GM18951 (cell line): ENCODE results near the gene TLE6.
"Not testable (repeated sequence)": the region's sequence is repeated elsewhere in the genome, so short reads cannot be mapped to it uniquely, and the experiment has no call there.

Experiments
- POLR2A ChIP-seq: IDR thresholded peaks from 4 replicates; pipeline ENCODE4 v1.6.1; 2011; ENCODE audit warnings: mild to moderate bottlenecking; ENCODE audit not compliant: insufficient read length, insufficient read depth; ENCODE audit errors: extremely low read depth
- in situ Hi-C: fragments of 300-500 bp; cut with MboI; formaldehyde crosslinking; loops from one replicate; pipeline ENCODE4 v1.12.0; 2022; ENCODE audit warnings: low sequenced_read_pairs, mixed read lengths, inconsistent platforms; ENCODE audit not compliant: unreplicated experiment

TLE6 gene

DNA sequence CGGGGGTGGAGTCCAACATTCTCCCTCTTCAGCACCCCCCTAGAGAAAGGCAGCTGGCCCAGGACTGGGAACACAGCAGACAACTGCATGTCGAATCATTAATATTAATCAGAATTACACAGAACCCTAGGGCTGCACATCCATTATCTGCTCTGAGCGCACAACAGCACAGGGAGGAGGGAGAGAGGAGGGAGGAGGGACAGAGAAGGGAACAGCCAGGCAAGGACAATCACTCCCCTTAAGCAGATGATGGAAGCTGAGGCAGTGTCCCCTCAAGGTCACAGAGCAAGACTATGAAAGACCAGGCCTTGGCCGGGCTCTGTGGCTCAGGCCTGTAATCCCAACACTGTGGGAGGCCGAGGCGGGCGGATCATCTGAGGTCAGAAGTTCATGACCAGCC, 25.7 kb downstream of the TLE6 start:
- TF ChIP-seq POLR2A = no peak
- in situ Hi-C loops = no loop called here

DNA sequence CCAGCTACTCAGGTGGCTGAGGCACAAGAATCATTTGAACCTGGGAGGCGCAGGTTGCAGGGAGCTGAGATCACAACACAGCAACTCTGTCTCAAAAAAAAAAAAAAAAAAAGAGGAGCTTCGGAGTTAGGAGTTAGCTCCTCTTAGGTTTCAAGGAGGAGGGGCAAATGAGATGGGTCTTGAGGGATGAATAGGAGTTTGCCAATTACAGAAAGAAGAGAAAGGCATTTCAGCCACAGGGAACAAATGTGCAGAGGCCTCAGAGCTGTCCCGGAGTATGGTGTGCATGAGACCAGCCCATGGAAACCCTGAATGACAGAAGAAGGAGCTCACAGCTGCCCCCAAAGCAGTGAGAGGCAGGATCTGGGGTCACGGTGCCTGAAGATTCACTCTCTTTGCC, 27.2 kb downstream of the TLE6 start:
- no peak for TF ChIP-seq POLR2A

DNA sequence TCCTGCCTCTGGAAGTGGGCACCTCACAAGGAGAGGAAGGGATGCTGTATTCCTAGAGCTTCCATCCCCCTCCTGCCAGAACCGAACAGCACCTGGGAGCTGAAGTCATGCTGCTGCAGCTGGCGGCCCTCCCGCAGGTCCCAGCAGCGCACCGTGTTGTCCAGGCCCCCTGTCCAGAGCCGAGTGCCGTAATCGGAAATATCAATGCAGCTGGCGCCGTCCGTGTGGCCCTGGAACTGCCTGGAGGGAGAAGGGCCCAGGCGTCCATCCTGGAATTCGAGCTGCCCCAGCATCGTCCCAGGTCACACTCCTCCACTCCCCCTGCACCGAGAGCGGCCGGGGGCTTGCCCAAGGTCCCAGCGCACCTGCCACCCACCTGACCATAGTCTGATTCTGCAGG, 28.0 kb downstream of the TLE6 start:
- no peak for TF ChIP-seq POLR2A
- in situ Hi-C loops = no loop called here

More for the DNA sequence above, 27.2 kb downstream of the TLE6 start:
- in situ Hi-C loops = no loop called here

DNA sequence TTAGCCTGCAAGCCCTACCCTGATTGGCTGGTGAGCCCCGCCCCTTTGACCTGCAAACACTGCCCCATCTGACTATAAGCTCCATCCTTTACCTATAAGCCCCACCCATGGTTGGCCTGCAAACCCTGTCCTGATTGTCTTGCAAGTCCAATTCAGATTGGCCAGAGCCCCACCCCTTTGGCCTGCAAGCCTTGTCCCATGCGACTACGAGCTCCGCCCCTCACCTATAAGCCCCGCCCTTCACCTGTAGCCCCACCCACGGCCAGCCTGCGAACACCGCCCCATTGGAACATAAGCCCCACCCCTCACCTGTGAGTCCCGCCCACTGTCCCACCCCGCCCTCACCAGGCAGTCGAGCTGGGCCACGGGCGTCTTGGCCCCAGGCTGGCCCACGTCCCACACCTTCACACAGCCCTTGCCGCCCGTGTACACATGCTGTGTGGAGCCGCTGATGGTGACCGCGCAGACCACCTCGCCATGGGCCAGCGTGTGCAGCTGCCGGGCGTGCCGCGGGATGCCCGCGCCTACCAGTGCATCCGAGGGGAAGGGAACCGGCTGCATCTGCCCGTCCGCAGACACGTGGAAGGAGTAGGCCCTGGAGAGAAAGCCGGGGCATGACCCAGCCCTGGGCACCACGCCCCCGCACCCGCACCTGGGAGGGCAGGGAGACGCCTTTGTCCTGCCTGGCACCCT, 28.9 kb downstream of the TLE6 start:
- in situ Hi-C loops = no loop called here
- no peak for TF ChIP-seq POLR2A

DNA sequence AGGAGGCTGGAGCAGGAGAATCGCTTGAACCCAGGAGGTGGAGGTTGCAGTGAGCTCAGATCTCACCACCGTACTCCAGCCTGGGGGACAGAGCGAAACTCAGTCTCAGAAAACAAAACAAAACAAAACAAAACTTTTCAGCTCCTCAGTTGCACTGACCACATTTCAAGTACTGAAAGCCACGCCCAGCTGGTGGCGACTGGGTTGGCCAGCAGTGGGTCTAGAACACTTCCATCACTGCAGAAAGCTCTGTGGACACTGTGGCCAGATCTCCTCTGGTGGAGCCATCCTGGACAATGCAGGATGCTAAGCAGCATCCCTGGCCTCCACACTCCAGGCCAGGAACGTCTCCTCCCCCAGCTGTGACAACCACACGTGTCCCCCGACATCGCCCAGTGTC, 30.6 kb downstream of the TLE6 start:
- in situ Hi-C loops = no loop called here

DNA sequence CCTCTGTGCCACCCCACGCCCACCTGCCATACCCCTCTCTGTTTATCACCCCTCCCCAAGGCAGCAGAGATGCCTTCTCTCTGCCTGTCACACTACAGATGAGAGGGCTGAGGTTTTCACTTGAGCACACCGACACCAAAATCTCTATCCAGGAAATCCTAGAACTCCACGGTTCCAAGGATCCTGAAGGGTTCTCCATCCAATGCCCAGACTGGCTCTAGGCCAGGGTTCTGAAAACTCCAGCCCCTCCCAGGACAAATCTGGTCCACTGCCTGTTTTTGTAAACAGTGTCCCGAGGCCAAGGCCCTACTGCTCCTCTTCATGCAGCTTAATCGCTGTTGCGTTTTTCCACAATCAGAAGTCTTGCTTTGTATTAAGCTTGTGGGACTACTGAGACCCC, 31.6 kb downstream of the TLE6 start:
- in situ Hi-C loops = no loop called here
- no peak for TF ChIP-seq POLR2A

More for the DNA sequence above, 30.6 kb downstream of the TLE6 start:
- TF ChIP-seq POLR2A = no peak

DNA sequence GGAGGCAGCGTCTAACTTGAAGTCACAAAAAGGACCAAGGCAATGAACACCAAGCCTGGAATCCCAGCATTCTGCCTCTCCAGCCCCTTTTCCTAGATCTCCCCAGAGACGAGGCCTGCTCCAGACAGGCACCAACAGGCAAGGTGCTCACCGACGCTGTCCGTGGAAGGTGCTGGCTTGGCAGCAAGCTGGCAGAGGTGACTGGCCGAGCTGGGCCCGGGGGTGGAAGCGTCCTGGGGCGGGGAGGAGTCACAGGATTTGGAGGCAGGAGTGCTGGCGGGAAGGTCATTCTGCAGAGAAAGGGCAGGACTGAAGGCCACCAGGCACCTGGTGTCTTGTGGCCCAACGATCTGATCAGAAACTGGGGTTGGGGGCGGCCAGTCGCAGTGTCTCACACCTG, 33.5 kb downstream of the TLE6 start:
- no peak for TF ChIP-seq POLR2A
- in situ Hi-C loops = no loop called here

DNA sequence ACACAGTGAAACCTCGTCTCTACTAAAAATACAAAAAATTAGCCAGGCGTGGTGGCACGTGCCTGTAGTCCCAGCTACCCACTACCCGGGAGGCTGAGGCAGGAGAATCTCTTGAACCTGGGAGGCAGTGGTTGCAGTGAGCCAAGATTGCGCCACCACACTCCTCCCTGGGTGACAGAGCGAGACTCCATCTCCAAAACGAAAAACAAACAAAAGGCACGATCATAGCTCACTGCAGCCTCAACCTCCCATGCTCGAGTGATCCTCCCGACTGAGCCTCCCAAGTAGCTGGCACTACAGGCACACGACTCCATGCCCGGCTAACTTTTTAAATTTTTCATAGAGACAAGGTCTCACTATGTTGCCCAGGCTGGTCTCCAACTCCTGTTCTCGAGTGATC, 34.7 kb downstream of the TLE6 start:
- in situ Hi-C loops = not testable (repeated sequence)

DNA sequence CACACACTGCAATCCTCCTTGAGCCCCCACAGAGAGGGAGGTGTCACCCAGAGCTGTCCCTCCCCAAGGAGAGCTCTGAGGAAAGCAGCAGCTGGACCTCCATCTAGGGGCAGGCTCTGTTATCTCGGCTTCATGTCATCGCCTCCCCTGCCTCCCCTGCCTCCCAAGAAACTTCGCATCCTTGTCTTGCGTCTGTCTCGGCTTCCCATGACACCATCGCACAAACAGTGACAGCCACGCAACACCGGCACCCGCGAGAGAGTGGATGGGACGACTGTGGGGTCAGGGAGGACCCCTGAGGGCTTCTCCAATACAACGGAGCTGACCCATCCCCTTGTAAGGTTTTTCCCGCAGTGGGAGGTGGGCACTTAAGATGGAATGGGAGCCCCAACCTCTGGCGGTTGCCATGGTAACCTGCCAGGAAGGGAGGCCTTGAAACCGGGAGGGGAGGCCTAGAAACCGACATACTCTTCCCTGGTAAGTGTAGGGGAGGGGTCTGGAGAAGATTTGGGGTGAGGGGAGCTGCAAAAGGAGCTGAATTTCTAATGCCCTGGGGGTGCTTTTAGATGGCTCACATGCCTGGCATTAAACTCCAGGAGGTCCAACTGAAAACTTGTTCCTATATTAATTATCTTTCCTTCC, 35.4 kb downstream of the TLE6 start:
- TF ChIP-seq POLR2A = no peak
- in situ Hi-C loops = no loop called here

DNA sequence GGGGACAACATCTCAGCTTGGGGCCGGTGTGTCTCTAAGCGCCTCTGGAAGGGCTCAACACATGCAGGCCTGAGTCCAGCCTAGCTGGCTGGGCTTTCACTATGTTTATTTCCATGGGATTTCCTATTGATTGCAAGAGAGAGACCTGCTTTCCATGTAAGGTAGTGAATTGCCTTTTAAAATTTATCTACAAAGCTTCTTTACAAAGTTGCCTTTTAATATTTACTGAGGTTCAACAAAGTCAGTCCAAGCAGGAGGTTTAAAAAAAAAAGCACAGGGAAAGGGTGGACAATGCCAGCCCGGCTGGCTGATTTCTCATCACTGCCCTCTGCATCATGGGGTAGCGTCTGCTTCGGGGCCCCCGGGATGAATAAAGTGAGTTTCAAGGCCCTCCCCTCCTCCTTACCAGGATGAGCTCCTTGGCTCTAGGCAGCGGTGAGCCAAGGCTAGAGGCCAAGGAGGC, 35.9 kb downstream of the TLE6 start:
- no peak for TF ChIP-seq POLR2A
- in situ Hi-C loops = no loop called here

DNA sequence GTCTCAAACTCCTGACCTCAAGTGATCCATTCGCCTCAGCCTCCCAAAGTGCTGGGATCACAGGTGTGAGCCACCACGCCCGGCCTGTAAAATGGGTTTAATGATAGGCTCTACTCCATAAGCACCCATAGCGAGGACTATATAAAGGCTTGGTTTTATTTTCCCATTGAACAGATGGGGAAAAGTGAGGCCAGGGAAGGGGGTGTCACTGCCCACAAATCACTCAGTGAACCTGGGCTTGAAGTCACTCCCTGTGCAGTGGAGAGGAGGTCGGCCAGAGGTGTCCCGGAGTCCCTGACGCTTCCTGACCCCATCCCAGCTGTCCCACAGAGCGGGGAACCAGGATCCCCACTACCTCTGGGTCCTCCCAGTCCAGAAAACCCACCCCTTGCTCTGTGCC, 36.8 kb downstream of the TLE6 start:
- TF ChIP-seq POLR2A = no peak
- in situ Hi-C loops = no loop called here

DNA sequence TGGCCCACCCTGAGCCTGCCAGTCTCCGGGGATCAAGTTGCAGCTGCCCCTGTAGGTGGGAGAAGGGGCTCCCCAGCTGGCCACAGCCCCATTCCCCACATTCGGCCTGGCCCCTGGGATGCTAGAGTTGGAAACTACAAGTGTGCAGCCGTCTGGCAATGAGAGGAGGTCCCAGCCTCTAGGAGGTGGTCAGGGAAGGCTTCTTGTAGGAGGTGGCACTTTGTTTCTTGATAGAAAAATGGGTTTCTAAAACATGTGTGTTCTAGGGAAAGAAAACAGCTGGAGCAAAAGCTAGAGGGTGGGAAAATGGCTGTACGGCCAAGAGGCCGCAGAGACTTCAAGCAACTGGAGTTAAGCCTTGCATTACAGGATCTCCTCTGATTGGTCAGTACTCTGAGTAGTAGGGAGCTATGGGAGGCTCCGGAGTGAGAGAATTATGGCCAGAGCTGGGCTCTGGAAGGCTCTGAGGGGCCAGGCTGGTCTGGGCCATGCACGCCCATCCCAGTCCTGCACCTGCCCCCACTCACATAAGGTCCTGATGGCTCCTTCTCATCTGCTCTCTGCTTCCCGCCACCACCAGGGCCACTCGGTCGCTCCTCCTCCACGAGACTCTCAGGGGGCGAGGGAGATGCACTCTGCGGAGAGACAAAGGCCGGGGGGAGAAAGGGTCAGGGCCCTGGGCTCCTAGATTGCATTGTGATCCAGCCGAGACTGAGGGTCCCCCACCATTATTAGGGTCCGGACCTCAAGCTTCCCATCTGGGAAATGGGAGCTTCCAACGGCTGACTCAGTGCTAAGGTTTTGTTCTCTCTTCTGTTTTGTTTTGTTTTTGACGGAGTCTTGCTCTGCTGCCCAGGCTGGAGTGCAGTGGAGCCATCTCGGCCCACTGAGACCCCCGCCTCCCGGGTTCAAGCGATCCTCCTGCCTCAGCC, 38.0 kb downstream of the TLE6 start:
- no peak for TF ChIP-seq POLR2A
- in situ Hi-C loops = no loop called here

DNA sequence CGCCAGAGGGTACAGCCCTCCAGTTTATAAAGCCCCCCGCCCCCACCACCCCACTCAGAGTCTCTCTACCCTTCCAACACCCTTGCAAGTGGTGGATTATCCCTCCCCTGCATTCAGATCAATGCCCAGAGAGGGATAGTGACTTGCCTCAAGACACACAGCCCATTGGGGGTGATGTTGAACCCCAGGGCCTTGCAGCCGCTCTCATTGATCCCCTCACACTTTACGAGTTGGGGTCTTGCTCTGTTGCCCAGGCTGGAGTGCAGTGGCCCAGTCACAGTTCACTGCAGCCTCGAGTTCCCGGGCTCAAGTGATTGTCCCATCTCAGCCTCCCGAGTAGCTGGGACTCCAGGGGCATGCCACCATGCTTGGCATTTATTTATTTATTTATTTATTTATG, 40.6 kb downstream of the TLE6 start:
- TF ChIP-seq POLR2A = no peak
- in situ Hi-C loops = no loop called here
